NK-92 (cell line): ENCODE results near the gene ANAPC10.
"Not testable (repeated sequence)": the region's sequence is repeated elsewhere in the genome, so short reads cannot be mapped to it uniquely, and the experiment has no call there.

Experiments used
- DNase-seq: peaks from one replicate; lab custom pipeline; 2025; ENCODE audit not compliant: unreplicated experiment; lab: John Stamatoyannopoulos, UW

ANAPC10 gene

GRCh38 chr4:145012841-145013240, 85.2 kb downstream of the ANAPC10 start:
- no peak for DNase-seq

- no peak for DNase-seq
Observed at GRCh38 chr4:145011636-145012035, 86.4 kb downstream of the ANAPC10 start.

GRCh38 chr4:145010315-145010714, 87.7 kb downstream of the ANAPC10 start:
- not testable (repeated sequence) for DNase-seq

DNA sequence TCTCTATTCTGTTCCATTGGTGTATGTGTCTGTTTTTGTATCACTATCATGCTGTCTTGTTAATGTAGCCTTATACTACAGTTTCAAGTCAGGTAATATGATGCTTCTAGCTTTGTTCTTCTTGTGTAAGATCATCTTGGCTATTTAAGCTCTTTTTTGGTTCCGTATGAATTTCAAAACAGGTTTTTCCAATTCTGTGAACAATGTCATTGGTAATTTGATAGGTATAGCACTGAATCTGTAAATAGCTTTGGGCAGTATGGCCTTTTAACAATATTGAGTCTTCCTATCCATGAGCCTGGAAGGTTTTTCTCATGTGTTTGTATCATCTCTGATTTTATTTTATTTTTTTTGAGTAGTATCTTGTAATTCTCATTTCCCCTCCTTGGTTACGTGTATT, 94.3 kb downstream of the ANAPC10 start:
- no peak for DNase-seq

- DNase-seq, result no peak
Observed at GRCh38 chr4:145001635-145002034, 96.4 kb downstream of the ANAPC10 start.

- not testable (repeated sequence) for DNase-seq
Observed at GRCh38 chr4:145000656-145001055, 97.3 kb downstream of the ANAPC10 start.

DNA sequence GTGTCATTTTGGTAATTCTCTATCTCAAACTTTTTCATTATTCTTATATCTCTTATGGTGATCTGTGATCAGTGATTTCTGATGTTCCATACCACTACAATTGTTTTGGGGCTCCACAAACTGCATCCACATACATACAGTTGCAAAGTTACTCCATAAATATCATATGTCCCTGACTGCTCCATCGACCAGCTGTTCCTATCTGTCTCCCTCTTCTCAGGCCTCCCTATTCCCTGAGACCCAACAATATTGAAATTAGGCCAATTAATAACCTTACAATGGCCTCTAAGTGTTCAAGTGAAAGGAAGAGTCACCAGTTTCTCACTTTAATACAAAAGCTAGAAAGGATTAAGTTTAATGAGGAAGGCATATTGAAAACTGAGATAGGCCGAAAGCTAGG, 108.7 kb downstream of the ANAPC10 start:
- no peak for DNase-seq

DNA sequence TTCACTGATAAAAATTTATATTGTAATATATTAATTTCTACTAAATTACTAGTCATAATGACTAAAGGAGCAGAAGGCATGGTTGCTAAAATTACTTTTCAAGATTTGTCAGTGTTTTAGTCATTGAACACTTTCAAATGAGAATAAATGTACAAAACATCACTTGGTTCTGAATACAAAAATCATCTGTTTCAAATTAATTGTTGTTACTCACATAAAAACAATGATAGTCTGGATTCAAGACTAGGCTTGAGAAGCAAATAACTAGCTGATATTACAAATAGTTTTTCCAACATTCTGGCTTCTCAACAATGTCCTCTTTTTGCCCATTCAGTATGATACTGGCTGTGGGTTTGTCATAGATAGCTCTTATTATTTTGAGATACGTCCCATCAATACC, 112.5 kb downstream of the ANAPC10 start:
- DNase-seq, result no peak

- no peak for DNase-seq
Observed at GRCh38 chr4:144985014-144985413, 113.0 kb downstream of the ANAPC10 start.

GRCh38 chr4:144984241-144984640, 113.8 kb downstream of the ANAPC10 start:
- no peak for DNase-seq

- DNase-seq, result no peak
Observed at GRCh38 chr4:144975718-144976117, 122.3 kb downstream of the ANAPC10 start.

GRCh38 chr4:144970597-144970996, 127.4 kb downstream of the ANAPC10 start:
- DNase-seq, result no peak

DNA sequence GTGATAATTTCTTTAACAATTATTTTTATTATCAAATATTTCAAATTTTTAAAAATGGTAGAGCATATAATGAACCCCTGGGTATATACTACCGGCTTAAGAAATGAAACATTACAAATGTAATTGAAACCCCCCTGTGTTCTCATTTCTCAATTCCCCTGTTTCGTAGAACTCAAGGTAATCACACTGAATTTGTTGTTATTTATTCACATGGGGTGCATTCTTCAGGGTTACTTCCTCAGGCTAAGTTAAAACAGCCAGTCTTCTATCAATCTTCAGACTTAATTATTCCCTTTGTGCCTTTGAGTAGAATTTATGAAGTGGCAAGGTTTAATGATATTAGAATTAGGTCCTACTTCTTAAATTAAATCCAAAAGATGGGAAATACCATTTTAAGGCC, 128.2 kb downstream of the ANAPC10 start:
- no peak for DNase-seq

GRCh38 chr4:144968606-144969005, 129.4 kb downstream of the ANAPC10 start:
- no peak for DNase-seq

- DNase-seq, result no peak
Observed at GRCh38 chr4:144967161-144967560, 130.8 kb downstream of the ANAPC10 start.

DNA sequence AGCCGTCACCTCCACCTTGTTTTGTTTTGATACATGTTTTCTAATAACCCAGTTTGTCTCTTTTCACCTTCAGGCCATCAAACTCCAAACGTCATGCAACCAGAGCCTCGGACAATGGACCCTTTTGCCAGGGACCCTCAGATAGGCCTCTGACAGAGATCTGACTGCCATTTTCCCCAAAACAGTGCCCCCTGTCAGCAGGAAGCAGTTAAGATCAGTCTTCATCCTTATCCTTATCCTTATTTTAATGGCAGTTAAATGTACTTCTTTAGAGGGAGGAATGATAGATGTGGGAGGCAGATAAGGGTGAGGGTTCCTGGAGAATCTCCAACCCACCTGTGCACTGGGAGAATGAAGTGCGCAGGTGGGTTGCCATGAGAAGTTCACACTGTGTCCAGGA, 135.7 kb downstream of the ANAPC10 start:
- no peak for DNase-seq

GRCh38 chr4:144955104-144955503, 142.9 kb downstream of the ANAPC10 start:
- DNase-seq, result no peak

GRCh38 chr4:144954230-144954629, 143.8 kb downstream of the ANAPC10 start:
- no peak for DNase-seq

GRCh38 chr4:144948421-144948820, 149.6 kb downstream of the ANAPC10 start:
- DNase-seq, result no peak

DNA sequence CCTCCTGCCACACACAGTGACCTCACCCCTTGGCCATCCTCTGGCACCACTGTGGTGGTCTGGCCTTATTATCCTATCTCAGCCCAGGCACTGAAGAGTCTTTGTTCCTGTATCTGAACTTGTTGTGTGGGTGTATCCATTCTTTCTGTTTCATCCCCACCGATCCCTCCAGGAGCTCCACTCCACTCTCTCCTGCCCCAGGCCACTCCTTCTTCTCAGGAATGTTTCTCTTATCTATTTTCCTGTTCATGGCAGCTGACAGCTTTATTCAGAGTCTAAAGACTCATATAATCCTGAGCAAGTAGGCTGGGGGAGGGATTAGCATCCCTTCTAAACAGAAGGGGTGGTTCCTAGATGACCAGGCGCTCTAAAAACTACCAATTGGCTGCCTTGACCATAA, 150.0 kb downstream of the ANAPC10 start:
- DNase-seq, result no peak
